SHP77 treated with DMSO at 0.1 percent for 48 hours (cell line): ENCODE measurements around the gene TAF1L.
"Not testable (repeated sequence)": the region's sequence is repeated elsewhere in the genome, so short reads cannot be mapped to it uniquely, and the experiment has no call there.

Experiments
- DNase-seq: peaks from one replicate; lab custom pipeline; 2025; lab: John Stamatoyannopoulos, UW

The TAF1L gene

GRCh38 chr9:32635362-32635761 lies at the start of gene TAF1L:
TAF1L (minus strand) TSS chr9:32635669; CDS start chr9:32635579, 90 bp downstream.
- no peak for DNase-seq

DNA sequence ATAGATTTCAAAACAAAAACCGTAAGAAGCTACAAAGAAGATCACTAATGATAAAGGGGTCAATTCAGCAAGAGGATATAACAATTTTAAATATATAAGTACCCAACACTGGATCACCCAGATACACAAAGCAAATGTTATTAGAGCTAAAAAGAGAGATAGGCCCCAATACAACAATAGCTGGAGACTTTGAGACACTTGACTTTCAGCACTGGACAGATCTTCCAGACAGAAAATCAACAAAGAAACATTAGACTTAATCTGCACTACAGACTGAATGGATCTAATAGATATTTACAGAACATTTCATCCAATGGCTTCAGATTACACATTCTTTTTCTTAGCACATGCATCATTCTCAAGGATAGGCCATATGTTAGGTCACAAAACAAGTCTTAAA lies 46.3 kb upstream of the TAF1L start:
- DNase-seq = no peak

- DNase-seq = no peak
Observed at GRCh38 chr9:32677931-32678330, 42.5 kb upstream of the TAF1L start.

DNA sequence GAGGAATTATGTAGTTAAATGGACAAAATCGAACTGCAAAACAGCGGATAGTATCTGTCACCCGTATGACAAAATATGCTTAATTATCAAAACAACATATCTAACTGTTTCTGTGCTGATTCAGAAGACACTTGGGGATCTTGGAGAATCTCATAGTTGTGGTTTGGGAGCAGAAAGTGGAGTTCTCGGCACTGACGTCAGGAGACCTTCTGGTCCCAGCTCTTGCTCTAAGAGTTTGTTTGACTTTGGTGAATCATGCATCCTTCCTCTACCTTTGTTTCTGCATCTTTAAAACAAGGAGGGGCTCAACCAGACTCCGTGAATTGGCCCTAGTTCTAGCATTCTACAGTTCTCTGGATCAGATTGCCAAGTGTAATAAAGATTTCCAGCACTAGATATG lies 37.0 kb upstream of the TAF1L start:
- DNase-seq = no peak

DNA sequence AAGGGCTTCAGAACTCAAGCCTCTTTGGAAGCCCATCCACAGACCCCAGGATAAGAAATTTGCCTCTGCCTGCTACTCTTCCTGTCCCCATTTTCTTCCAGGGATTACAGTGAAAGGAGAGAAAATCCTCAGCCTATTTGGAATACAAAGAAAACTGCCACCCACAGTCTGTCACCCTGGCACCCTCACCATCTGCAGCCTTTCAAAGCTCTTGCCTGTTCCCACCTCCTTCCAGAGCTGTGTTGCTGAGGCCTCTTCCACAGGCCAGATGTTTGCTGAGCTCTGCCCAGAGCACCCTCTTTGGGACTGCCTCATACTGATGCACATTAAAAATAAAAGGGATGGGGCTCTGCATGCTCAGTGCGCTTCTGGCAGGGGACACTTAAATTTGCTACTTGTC lies 35.9 kb upstream of the TAF1L start:
- no peak for DNase-seq

- DNase-seq = no peak
Observed at GRCh38 chr9:32665101-32665500, 29.6 kb upstream of the TAF1L start.

DNA sequence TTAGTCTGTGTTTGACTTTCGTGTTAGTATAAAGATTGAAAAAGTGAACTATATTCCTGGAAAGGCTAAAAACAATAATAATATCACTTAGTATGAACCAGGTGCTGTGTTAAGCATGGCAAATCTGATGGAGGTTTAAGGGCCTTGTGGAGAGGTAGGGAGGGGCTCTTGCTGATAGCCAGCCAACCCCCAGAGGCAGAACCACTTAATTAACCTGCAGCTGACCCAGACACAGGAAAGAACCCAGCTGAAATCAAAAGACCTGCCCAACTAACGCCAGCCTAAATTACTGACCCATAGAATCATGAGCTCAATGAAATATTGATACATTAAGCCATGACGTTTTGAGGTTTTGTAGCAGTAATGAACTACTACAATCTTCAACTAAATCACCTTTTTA lies 28.3 kb upstream of the TAF1L start:
- no peak for DNase-seq

DNA sequence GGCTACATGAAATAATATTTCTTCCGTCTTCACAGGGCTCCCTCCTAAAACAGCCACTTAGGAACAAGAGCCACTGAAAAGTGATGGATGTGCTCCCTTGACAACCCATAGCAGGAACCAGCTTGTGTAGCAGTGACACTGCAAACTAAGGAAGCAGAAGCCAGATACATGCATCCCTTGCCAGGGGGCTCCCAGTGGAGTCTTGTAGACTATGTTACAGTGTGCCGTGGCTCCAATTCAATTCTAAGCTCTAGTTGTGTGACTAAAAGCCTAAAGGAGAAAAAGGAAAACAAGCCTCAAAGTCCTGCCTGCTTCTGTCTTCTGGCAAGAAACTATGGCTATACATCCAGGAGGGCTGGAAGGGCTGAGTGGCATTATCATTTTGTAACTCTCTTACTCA lies 12.2 kb upstream of the TAF1L start:
- DNase-seq = no peak

DNA sequence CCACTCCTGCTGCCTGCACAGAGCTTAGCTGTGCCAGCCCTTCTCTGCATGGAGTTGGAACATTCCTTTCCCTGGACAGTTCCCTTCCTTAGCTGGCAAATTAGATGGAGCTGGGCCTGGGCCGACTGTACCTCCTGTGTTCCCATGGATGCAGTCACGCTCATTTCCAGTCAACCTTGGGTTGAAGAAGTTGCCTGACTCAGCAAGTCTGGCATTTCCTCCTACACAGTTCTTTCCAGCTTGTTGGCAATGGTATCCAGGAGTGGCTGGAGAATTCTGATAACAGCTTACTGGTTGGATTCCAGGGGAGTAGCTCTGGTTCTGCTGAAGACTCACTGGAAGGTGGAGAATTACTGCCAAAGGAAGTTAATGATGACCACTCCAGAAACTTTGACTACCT lies 9.2 kb upstream of the TAF1L start:
- DNase-seq = no peak

DNA sequence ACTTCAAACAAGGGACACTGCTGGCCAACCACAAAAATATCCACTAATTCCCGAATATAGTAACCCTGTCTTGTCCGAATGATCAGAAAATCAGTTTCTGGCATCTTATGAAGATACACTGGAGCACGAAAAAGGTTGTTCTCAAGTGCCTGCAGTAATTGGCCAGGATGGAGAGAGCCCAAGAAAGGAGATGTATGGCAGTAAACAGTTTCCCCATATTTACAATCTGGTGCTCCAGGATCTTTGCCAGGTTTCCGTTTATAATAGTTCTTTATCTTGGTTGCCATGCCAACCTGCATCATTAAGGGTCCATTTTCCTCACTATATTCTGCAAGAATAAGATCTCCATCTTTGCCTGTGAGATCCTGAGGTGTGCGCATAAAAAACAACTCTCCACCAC lies 2.3 kb downstream of the TAF1L start:
- DNase-seq = not testable (repeated sequence)

DNA sequence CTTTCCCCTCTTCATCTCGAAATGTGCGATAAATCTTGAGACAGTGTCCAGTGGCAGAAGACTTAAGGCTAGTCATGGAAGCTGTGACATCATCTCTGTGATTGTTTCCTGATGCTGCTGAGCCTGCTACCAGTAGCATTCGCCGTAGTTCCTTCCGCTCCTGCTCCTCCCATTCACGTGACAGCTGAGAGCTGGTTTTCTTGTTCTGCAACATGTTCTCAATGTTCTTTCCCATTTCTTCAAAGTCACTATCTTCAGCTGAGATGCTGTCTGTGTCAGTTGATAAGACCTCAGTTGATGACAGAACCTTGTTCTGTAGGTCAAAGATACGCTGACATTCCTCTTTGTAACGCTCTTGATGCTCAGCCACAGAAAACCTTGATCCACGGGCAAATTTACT lies 3.5 kb downstream of the TAF1L start:
- DNase-seq = no peak

GRCh38 chr9:32627394-32627954 lies 8.0 kb downstream of the TAF1L start:
- DNase-seq = no peak

DNA sequence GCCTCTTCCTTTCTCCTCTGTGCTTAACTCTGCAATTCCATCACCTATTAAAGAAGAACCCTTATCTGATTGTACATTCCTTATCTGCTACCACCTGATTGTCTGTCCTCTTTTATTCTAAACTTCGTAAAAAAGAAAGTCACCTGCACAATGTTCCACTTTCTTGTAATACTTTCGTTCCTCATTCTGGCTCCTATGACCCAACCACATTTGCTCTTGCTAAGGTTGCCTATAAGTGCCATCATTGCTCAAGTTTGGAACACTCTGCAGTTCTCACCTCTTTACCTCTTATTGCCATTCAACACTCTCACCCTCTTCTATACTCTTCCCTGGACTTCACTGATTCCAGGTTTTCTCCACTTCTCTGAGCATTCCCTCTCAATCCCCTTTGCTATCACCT lies 10.1 kb downstream of the TAF1L start:
- DNase-seq = no peak

- no peak for DNase-seq
Observed at GRCh38 chr9:32622948-32623347, 12.5 kb downstream of the TAF1L start.

DNA sequence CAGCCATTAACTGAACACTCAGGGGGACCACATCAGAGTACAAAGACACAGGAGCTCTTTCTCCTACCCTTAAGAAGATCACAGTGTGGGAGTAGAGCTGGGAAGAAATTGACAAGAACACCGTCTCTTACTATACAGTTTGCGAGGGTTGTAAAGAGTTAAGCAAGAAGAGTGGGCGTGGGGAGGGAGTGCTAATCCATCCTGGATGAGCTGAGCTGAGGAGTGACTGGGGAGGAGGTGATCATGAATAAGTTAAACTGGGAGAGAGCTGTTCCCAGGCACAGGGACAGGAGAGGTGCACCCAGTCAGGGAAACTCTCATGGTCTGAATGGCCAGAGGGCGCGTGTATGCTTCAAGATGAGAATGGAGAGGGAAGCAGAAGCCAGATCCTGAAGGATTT lies 17.2 kb downstream of the TAF1L start:
- DNase-seq = no peak

- DNase-seq = no peak
Observed at GRCh38 chr9:32606811-32607210, 28.7 kb downstream of the TAF1L start.

DNA sequence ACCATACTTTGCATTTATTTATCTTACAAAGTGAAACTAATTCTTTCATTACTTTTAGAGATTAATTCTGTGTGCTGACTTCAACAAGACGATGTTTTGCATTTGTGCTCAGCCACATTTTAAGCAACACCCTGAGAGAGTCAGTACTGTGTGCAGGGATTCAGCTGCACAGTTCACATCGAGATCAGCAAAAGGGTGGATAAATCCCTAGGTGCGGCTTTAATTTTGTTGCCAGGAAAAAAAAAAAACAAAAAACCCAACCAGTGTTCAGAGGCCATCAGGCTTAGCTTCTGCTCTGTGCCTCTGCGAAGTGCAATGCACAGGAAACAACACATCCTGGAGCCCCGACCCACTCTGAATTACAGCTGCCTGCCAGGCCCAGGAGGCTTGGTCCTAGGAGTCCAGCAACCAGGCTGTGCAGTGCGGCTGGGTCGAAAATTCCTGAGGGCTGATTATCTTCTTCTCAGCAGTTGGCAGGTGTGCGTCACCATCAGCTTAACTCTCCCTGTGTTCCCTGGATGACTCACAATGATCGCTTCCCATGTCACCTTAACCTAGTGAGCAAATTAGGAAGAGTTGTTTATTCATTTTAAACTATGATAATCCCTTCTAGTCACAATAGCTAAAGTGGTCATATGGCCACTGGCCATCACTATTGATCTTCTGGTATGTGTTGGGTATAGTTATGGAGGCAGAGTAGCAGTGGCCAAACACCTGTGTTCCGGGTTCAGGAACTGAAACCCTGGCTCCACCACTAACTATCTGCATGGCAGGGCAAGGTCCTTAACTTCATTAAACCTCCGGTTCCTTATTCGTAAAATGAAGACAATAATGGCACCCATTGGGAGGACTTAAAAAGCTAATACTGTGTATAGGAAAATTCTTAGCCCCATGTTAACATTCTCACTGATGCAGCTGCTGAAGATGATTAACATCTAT lies 31.3 kb downstream of the TAF1L start:
- DNase-seq = no peak

DNA sequence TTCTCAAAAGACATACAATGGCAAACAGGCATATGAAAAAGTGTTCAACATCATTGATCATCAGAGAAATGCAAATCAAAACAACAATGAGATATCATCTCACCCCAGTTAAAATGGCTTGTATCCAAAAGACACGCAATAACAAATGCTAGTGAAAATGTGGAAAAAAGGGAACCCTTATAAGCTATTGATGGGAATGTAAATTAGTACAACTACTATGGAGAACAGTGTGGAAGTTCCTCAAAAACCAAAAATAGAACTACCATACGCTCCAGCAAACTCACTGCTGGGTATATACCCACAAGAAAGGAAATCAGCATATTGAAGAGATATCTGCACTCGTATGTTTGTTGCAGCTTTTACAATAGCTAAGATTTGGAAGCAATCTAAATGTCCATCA lies 36.4 kb downstream of the TAF1L start:
- DNase-seq = not testable (repeated sequence)

DNA sequence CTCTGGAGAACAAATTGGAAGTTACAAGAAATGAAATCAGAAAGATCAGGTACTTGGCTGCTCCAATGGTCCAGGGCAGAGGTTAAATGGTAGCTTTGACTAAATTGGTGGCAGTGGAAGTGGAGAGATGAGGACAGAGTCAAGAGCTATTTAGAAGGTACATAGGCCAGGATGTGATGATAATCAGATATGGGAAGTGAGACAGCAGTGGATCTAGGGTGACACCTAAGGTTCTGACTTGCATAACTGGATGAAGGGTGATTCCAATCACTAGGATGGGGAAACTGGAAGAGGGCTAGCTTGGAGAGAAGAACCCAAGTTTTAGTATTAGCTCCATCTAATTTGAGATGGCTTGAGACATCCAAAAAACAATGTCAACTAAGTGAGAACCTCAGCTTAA lies 38.5 kb downstream of the TAF1L start:
- DNase-seq = no peak

- DNase-seq = no peak
Observed at GRCh38 chr9:32596096-32596865, 39.2 kb downstream of the TAF1L start.

DNA sequence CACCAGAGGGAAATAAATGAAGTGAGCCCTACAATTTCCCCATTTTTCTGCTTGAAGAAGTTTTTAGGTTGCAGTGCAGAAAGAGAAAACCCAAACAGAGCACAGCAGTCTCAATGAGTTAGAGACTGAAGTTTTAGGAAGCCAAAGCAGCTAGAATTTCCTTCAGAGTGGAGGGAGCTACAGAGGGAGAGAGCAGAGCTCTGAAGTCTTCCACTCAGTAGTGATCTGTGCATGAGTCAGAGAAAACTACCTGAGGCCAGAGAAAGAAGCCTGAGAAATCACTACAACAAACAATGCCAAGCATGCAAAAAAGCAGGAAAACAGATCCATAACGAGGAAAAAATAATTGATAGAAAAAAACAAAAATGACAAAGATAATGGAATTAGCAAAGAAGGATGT lies 44.6 kb downstream of the TAF1L start:
- DNase-seq = no peak

- no peak for DNase-seq
Observed at GRCh38 chr9:32590476-32590875, 45.0 kb downstream of the TAF1L start.
